Stomach (tissue), 4 donors: Measurements from ENCODE around the gene GPR82.

Source experiments
- POLR2AphosphoS5 ChIP-seq, 3 donors: sonication (generic); formaldehyde crosslinking; IDR thresholded peaks; one replicate each; pipeline ENCODE4 v1.6.1; 2016; ENCODE audit warnings: antibody characterized with exemption in 3 of 3
- TF ChIP-seq, protein P1 (sequence below), 7 experiments: fragments of 450-650 bp in 4 of 7; fragments of 200-600 bp in 3 of 7; sonication (generic) in 3 of 7; IDR thresholded peaks; one replicate each; pipeline ENCODE4 v1.5.1; 2016 to 2019; ENCODE audit warnings: antibody characterized with exemption in 7 of 7, control low read depth in 2 of 7, mild to moderate bottlenecking in 1 of 7

DNA sequence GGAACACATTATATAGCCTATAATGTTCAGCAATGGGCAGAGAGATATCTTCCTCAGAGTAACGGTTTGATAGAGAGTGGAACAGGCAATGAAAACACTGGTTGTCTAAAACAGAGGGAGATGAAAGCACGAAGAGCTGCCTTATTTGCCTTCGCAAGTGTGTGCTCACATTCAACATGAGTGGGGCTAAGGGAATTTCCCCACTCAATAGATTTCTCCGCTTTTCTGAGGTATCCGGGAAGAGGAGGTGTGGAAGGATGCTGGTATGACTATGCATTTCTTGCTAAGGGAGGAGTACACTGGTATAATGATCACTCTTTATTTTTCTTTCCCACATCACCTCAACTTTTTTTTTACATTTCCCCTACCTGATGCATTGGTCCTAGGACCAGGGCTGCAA, 7.8 kb upstream of the GPR82 start:
- TF ChIP-seq, protein P1, sequence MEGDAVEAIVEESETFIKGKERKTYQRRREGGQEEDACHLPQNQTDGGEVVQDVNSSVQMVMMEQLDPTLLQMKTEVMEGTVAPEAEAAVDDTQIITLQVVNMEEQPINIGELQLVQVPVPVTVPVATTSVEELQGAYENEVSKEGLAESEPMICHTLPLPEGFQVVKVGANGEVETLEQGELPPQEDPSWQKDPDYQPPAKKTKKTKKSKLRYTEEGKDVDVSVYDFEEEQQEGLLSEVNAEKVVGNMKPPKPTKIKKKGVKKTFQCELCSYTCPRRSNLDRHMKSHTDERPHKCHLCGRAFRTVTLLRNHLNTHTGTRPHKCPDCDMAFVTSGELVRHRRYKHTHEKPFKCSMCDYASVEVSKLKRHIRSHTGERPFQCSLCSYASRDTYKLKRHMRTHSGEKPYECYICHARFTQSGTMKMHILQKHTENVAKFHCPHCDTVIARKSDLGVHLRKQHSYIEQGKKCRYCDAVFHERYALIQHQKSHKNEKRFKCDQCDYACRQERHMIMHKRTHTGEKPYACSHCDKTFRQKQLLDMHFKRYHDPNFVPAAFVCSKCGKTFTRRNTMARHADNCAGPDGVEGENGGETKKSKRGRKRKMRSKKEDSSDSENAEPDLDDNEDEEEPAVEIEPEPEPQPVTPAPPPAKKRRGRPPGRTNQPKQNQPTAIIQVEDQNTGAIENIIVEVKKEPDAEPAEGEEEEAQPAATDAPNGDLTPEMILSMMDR (IDR thresholded peaks at IDR 0.05), result no peak
- TF ChIP-seq POLR2AphosphoS5 (IDR thresholded peaks at IDR 0.05), result no peak
